HFF-Myc (cell line): Measurements from ENCODE around the gene RFX4.

Experiments
- DNase-seq: peaks from one replicate; pipeline ENCODE4 v3.0.0-alpha.2; 2011; ENCODE audit warnings: low read depth; ENCODE audit errors: extremely low read depth
- H3K4me3 ChIP-seq: replicated peaks from 2 replicates; pipeline ENCODE4 v1.5.1; 2011; ENCODE audit warnings: low read depth, mild to moderate bottlenecking, control low read depth, low read length
- TF ChIP-seq, protein P1 (sequence below): IDR thresholded peaks from 2 replicates; pipeline ENCODE4 v1.5.1; 2012; ENCODE audit warnings: mild to moderate bottlenecking, low read depth, low read length, control low read depth; ENCODE audit errors: missing control alignments

The RFX4 gene

DNA sequence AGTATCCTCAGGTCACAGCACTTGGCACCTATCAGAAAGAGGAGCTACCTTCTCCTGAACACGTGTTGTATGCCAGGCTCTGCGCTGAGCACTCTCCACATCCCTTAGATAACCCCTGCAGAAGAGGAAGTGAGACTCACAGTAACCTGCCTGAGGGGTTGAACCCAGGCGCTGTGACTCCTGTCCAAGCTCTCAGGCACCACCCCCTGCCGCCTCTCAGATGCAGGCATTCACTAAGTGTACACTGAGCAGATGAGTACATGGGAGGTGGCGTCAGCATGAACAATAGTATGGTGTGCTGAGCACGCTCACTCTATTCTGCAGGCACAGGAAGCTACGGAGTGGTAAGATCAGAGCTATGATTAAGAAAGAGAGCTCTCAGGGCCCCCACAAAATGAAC, 170.7 kb downstream of the RFX4 start:
- H3K4me3 ChIP-seq: no peak overlapping the region
- DNase-seq: no peak
- TF ChIP-seq, protein P1, sequence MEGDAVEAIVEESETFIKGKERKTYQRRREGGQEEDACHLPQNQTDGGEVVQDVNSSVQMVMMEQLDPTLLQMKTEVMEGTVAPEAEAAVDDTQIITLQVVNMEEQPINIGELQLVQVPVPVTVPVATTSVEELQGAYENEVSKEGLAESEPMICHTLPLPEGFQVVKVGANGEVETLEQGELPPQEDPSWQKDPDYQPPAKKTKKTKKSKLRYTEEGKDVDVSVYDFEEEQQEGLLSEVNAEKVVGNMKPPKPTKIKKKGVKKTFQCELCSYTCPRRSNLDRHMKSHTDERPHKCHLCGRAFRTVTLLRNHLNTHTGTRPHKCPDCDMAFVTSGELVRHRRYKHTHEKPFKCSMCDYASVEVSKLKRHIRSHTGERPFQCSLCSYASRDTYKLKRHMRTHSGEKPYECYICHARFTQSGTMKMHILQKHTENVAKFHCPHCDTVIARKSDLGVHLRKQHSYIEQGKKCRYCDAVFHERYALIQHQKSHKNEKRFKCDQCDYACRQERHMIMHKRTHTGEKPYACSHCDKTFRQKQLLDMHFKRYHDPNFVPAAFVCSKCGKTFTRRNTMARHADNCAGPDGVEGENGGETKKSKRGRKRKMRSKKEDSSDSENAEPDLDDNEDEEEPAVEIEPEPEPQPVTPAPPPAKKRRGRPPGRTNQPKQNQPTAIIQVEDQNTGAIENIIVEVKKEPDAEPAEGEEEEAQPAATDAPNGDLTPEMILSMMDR: no peak

DNA sequence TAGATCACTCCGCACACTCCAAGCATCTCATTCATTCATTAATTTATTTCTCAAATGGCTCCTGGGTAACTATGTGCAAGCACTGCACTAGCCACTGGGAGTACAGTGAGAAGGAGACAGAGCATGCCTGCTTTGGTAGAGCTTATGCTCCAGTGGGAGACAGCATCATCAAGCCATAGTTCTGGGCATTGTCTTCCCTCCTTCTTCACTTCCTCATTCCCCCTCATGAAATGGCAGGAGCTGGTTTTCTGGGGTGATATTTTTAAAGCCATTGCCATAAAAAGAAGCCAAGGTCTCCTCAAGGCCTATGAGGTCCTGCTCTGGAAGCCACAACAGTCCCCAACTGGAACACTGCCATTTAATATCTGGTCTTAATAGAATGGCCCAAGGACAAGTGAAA, 171.5 kb downstream of the RFX4 start:
- no peak for DNase-seq
- no peak overlapping the region for H3K4me3 ChIP-seq
- TF ChIP-seq, protein P1: no peak

DNA sequence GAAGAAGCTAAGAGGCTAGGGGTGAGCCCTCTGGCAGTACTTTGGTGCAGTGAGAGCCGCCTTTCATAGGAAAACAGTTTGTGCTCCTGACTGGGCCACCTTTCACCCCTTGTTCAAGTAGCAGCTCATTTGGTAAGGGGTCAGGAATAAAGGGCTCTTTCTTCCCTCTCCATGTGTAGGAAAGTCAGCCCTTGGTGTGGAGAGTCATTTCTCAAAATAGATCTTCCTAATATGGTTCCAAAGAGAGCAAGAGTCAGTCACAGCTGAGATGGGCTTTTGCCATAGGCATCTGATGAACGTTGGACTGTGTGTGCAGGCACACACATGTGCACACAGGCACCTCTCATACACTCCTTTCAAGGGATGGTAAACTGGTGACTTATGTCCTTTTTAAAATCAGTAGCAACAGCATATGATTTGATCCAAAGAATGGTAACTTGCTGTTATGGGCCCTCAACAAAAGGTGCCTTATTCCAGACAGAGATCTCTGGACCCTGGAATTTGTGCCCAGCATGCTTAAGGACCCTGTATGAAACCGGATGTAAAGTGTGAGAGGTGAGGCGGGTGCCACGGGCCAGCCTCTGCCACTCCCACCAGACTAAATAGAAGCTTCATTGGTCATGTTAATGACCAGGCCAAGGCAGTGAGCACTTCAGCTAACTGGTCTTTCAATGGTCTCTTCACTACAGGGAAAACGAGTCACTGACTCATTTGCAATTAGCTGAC, 175.0 kb downstream of the RFX4 start:
- TF ChIP-seq, protein P1: no peak
- DNase-seq: no peak
- no peak overlapping the region for H3K4me3 ChIP-seq

DNA sequence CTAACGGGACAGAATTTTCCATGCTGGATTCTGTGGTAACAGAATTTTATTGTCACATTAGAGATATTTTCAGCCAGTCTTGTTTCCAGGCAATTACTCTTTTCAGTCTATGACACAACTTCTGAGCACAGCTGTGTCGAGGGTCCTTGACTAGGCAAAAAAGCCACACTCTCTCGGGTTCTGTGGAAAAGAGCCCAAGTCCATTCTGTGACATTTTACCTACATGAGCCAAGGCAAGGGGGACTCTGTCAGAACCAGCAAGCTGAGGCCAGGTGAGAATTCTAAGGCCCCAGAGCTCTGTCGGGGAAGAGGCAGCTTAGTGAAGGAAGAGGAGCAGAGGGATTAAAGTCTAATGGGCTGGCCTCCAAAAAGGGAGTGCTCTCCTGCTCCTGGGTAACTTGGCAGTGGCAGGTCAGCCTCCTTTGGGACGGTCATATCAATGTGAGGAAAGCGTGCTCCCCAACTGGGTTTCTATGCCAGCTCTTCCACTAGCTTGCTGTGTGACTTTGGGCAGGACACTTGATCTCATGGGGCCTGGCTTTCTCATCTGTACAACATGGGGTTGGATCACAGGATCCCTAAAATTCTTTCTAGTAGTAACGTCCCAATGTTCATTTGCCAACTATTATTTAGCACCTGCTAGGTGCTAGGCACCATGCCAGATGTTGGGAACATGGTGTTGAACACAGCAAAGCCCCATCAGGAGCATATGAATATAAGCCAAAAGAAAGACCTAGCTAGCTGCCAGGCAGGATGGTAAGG, 175.7 kb downstream of the RFX4 start:
- no peak for DNase-seq
- no peak overlapping the region for H3K4me3 ChIP-seq
- TF ChIP-seq, protein P1: no peak

DNA sequence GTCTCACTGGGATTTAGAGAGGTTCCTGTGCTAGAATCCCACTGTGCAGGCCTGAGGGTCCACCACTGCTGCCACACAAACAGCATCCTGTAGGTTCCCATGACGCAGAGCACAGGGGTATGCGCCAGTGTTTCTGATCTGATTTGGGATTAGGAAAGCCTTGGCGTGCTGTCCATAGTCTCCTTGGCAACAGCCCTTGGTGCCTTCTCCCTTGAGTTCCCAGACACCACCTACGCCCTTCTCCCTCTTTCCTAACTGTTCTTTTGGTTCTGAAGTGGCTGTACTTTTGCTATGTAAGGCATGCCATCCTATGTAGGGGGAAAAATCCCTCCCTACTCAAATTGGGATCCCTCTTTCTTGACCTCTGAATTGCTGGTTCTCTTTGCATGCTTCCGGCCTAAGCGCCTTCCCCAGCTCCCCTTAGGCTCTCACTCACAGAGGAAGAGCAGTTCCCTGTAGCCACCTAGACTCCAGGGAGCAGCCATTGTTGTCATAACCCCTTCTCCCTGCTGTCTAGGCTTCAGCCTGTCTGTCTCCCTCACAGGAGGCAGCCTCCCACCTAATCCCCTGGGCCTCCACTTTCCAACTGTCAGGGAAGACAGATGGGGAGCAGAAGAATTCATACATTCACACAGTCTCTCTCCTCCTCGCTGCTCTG, 176.9 kb downstream of the RFX4 start:
- TF ChIP-seq, protein P1: no peak
- no peak overlapping the region for H3K4me3 ChIP-seq
- no peak for DNase-seq

DNA sequence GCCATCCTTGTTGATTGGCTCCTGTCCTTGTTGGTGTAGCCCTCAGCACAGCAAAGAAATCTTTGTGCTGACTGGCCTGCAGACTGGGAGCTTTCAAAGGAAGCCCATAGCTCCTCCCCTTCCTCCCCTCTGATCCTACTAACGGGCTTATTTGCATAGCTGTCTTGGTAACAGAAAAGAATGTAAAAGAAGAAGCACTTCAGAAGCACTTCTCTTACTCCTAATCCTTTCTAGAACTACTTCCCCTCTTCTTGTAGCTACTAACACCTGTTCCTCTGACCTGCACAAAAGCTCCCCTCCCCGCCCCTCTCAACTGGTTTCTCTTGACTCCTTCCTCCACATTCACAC, 177.4 kb downstream of the RFX4 start:
- no peak for DNase-seq
- TF ChIP-seq, protein P1: no peak
- no peak overlapping the region for H3K4me3 ChIP-seq
